ENCODE results near the gene PARP2.

The PARP2 gene

DNA sequence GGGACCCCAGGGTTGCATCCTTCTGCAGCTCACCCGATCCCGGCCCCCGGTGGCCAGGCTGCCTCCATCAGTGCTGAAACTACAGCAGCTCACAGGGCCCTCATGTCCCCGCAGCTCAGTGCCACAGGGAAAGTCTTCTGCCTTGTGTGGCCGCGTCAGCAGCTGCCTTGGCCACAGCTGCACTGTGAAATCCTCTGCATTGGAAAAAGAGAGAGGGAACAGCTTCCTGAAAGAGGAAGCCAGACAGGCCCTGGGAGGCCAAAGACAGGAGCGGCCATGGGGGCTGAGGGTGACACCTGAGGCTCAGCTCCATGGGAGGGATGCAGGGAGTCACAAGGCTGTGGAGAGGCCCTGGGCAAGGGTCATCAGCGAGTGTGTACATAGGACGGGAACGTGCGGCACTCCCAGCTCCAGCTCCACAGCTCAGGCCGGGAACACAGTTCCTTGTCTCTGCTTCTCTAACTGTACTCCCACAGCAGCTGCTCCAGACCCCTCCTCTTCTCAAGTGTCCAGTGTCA, 32.7 kb downstream of the PARP2 start:
- no peaks in the 10 kb centered on the region for H3K27me3 Mint-ChIP-seq
- H3K4me1 Mint-ChIP-seq (ENCODE audit: low read depth) = peaks cover 6% of the 10 kb centered on the region
- no peak overlapping the region for H3K4me3 Mint-ChIP-seq
- no peaks in the 10 kb centered on the region for H3K9me3 Mint-ChIP-seq
- peaks cover 64% of the 10 kb centered on the region for H3K36me3 Mint-ChIP-seq (ENCODE audit: low read depth)
- H3K27ac Mint-ChIP-seq = no peak overlapping the region

DNA sequence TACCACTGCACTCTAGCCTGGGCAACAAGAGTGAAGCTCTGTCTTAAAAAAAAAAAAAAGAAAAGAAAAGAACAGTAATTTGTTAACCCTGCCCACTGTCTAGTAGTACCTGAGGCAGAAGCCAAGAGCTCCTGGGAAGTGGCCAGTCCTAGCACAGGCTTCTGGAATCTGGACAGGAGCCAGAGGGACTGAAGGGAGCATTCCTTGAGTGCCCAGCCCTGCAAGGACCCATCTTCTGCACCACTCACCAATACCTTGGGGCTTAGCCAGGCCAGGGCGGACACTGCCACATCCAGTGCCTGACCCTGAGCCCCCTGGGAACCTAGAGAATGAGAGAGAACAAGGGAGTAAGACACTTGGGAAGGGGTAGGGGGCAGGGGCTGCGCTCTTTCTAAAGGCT, 33.7 kb downstream of the PARP2 start:
- H3K4me3 Mint-ChIP-seq = no peak overlapping the region
- no peak overlapping the region for H3K27ac Mint-ChIP-seq
- H3K27me3 Mint-ChIP-seq = no peaks in the 10 kb centered on the region
- peaks cover 7% of the 10 kb centered on the region for H3K4me1 Mint-ChIP-seq (ENCODE audit: low read depth)
- no peaks in the 10 kb centered on the region for H3K9me3 Mint-ChIP-seq
- peaks cover 59% of the 10 kb centered on the region for H3K36me3 Mint-ChIP-seq (ENCODE audit: low read depth)

DNA sequence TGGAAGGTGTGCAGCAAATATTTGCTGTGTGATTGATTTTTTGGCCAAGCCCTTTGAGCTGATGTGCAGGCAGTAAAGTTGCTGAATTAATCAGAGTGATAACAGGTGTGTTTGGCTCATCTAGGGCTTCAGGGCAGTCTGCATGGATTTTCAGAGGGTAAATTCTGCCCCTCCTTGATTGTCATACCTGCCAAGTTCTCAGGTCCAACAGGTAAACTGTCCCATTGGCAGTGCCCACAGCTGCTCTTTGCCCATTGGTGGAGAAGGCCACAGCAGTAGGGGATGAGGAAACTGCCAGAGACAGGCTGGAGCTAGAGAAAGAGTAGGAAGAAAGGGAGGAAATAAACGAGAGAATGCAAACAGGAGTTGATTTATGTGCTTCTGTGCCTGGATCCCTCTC, 36.3 kb downstream of the PARP2 start:
- H3K4me3 Mint-ChIP-seq = no peak overlapping the region

DNA sequence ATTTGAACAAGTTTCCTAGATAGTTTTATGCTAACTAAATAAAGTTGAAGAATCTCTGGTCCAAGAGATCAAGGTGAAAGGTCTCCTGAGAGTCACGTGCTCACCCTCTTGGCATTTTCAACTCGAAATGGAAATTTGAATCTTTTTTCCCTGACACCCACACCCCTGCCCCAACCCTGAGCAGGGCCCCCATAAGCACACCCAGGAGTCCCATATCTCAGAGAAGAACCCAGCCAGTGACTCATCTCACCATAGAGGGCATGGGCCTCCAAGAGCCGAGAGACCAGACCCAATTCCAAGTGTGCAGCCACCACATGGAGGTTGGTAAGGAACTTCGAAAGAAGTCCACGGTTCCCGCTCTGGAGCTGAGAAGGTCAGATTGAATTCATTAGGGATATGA, 37.2 kb downstream of the PARP2 start:
- no peaks in the 10 kb centered on the region for H3K27me3 Mint-ChIP-seq
- peaks cover 54% of the 10 kb centered on the region for H3K36me3 Mint-ChIP-seq (ENCODE audit: low read depth)
- H3K9me3 Mint-ChIP-seq = no peaks in the 10 kb centered on the region
- peak overlapping the region; percentile 73 for H3K27ac Mint-ChIP-seq
- H3K4me3 Mint-ChIP-seq = no peak overlapping the region
- peaks cover 7% of the 10 kb centered on the region for H3K4me1 Mint-ChIP-seq (ENCODE audit: low read depth)

More for the DNA sequence above, 36.3 kb downstream of the PARP2 start:
- H3K27ac Mint-ChIP-seq = no peak overlapping the region
- H3K4me1 Mint-ChIP-seq (ENCODE audit: low read depth) = peaks cover 7% of the 10 kb centered on the region
- H3K36me3 Mint-ChIP-seq (ENCODE audit: low read depth) = peaks cover 55% of the 10 kb centered on the region
- no peaks in the 10 kb centered on the region for H3K9me3 Mint-ChIP-seq
- no peaks in the 10 kb centered on the region for H3K27me3 Mint-ChIP-seq

DNA sequence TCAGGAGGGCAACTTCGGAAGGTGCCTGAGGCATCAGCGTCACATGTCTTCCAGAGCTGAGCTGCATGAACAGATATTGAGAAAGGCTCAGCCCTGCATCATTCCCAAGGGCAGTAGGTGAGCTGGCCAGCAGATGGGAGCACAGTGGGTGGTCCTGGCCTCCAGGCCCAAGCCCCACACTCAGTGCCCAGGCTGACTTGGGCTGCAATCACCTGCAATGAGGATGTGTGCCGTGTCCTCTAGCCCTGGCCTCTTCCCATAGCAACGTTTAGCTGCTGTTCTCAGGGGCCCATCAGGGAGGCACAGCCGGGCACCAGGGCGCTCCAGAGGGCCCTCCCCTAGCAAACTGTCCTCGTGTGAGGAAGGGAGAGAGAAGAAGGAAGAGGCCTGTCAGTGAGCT, 37.9 kb downstream of the PARP2 start:
- Mint-ChIP-seq H3K4me1 (ENCODE audit: low read depth) (peaks cover 7% of the 10 kb centered on the region), H3K36me3 (ENCODE audit: low read depth) (peaks cover 55% of the 10 kb centered on the region), H3K27ac (peak overlapping the region; percentile 73), H3K9me3 (no peaks in the 10 kb centered on the region), H3K27me3 (no peaks in the 10 kb centered on the region), H3K4me3 (no peak overlapping the region)

DNA sequence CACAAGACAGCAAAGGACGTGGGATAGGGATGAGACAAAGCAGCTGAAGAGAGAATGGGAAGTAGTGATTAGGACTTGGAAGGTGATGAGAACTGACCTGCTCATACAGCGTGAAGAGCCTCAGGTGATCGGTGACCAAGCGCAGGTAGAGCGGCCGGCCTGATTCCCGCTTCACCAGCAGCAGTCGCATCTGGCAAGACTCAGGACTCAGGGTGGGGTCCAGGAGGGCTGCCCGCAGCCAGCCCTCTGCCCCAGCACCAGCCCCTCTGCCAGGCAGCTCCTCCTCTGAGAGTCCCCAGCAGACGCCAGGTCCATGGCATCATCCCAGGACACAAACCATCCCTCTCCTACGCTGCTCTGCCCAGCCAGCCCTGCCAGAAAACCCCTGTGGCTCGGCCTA, 39.1 kb downstream of the PARP2 start:
- Mint-ChIP-seq H3K27ac (peak overlapping the region; percentile 45), H3K27me3 (no peaks in the 10 kb centered on the region), H3K9me3 (no peaks in the 10 kb centered on the region), H3K4me1 (ENCODE audit: low read depth) (peaks cover 7% of the 10 kb centered on the region), H3K4me3 (no peak overlapping the region), H3K36me3 (ENCODE audit: low read depth) (peaks cover 53% of the 10 kb centered on the region)

DNA sequence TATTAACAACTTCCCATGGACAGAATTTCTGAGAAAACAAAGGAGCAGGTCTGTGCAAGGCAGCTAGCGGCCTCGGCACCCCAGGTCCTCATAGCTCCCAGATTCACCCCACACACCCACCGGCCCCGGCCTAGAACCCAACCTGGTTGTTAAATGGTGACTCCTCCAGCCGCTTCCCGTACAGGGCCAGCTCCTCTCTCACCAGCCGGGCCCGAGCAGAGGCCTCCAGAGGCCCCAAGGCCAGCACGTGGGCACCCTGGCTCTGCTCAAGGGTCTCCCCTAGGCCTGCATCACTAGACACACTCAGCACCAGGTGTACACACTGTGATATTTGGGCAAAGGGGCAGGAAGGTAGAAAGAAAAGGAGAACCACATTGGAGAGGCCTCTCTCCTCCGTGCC, 39.6 kb downstream of the PARP2 start:
- Mint-ChIP-seq H3K27me3 (no peaks in the 10 kb centered on the region), H3K27ac (no peak overlapping the region), H3K4me1 (ENCODE audit: low read depth) (peaks cover 7% of the 10 kb centered on the region), H3K9me3 (no peaks in the 10 kb centered on the region), H3K36me3 (ENCODE audit: low read depth) (peaks cover 53% of the 10 kb centered on the region), H3K4me3 (no peak overlapping the region)

DNA sequence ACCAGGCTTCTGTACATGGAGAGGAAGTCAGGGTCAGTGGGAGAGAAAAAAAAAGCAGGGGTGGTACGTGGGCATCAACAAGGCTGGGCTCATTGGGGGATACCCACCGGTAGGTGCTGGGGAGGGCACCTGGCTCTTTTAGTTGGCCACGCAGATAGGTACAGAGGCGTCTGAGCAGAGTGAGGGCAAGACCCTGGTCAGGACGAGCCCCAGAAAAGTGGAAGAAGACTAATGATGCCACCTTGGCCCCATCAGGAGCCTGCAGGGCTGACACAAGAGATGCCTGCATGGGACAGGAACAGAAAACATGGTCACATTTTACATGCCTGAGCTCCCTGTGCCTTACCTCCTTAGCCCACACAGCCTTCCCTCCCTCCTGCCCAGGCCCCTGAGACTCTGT, 40.2 kb downstream of the PARP2 start:
- H3K36me3 Mint-ChIP-seq (ENCODE audit: low read depth) = peaks cover 59% of the 10 kb centered on the region

DNA sequence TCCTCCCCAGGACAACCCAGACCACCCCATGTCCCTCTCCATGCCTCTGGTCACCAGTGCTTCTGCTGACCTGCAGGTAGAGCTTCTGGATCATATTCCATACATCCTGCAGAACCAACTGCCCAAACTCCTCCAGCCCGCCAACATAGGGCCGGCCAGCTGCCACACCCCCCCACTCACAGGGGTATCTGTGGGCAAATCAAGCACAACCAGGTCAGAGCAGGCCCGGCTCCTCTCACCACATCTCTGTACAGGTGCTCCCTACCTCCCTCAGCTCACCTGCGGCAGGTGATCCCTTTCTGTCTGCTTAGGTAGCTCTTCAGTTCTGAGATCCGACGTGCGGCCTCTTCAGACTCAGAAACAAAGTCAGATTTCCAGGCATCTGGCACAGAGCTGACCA, 40.9 kb downstream of the PARP2 start:
- no peaks in the 10 kb centered on the region for H3K27me3 Mint-ChIP-seq
- no peak overlapping the region for H3K4me3 Mint-ChIP-seq
- peaks cover 7% of the 10 kb centered on the region for H3K4me1 Mint-ChIP-seq (ENCODE audit: low read depth)
- no peaks in the 10 kb centered on the region for H3K9me3 Mint-ChIP-seq
- H3K36me3 Mint-ChIP-seq (ENCODE audit: low read depth) = peaks cover 64% of the 10 kb centered on the region
- no peak overlapping the region for H3K27ac Mint-ChIP-seq

More for the DNA sequence above, 40.2 kb downstream of the PARP2 start:
- peaks cover 7% of the 10 kb centered on the region for H3K4me1 Mint-ChIP-seq (ENCODE audit: low read depth)
- no peaks in the 10 kb centered on the region for H3K9me3 Mint-ChIP-seq
- no peak overlapping the region for H3K4me3 Mint-ChIP-seq
- H3K27ac Mint-ChIP-seq = no peak overlapping the region
- H3K27me3 Mint-ChIP-seq = no peaks in the 10 kb centered on the region

DNA sequence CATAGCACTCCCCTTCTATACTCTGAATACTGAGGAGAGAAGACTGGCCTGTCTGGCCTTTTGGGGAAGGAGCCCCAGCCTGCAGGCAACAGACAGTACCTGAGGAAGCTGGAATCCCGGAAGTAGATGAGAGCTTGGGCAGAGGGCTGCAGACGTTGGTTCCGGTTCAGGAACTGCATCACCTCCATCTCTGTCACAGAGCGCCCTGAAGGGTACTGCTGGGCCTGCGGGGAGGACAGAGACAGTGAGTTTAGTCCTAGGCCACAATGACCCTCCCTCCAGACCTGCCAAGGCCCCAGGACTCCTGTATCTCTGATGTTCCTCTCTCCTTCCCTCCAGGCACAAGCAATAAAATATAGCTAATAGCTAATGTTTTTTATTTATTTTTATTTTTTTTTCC, 41.5 kb downstream of the PARP2 start:
- Mint-ChIP-seq H3K36me3 (ENCODE audit: low read depth) (peaks cover 64% of the 10 kb centered on the region), H3K27ac (no peak overlapping the region), H3K27me3 (no peaks in the 10 kb centered on the region), H3K9me3 (no peaks in the 10 kb centered on the region), H3K4me3 (no peak overlapping the region), H3K4me1 (ENCODE audit: low read depth) (peaks cover 7% of the 10 kb centered on the region)

DNA sequence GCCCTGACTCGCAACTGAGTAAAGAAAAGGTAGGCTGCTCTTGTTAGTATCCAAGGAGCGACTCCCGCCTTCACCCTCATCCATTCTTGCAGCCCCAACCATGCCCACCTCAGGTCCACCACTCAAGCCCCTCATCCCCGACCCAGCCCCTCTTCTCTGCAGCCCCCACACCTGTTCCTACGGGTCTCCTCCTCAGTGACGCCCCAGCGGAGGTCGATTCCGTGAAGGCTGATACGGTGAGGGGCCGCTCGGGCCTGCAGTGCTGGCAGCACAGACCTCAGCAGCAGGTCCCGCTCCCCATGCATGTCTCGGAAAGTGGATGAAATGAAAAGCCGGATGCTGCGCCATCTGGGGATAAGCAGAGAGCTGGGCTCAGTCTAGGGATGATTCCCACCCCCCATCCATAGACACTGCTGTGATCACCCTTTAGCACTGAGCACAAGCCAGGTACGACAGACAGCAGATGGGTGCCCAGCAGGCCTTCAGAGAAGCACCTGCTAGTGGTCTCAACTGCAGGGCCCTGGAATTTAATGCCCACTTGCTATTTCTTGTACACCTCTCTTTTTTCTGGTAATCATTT, 42.9 kb downstream of the PARP2 start:
- Mint-ChIP-seq H3K27me3 (no peaks in the 10 kb centered on the region), H3K4me1 (ENCODE audit: low read depth) (no peaks in the 10 kb centered on the region), H3K4me3 (no peak overlapping the region), H3K9me3 (no peaks in the 10 kb centered on the region), H3K27ac (no peak overlapping the region), H3K36me3 (ENCODE audit: low read depth) (peaks cover 63% of the 10 kb centered on the region)

DNA sequence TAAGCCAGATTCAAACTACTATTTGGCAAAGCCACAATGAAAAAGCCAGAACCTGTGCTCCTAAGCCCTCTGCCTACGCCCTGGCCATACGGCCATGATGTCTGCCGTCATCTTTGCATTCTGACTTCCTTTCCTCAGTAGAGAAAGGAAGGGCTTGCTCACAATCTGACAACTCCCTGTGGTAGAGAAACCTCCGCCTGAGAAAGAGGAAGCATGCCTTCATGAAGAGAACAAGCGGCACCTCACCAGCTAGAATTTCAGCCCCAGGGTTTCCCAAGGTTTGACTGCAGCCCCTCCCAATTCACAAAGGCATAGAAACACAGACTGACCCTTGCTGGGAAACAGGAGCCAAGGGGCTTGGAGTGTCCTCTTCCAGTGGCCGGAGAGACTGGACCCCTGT, 44.1 kb downstream of the PARP2 start:
- Mint-ChIP-seq H3K4me1 (ENCODE audit: low read depth) (no peaks in the 10 kb centered on the region), H3K36me3 (ENCODE audit: low read depth) (peaks cover 62% of the 10 kb centered on the region), H3K4me3 (no peak overlapping the region), H3K9me3 (no peaks in the 10 kb centered on the region), H3K27ac (no peak overlapping the region), H3K27me3 (no peaks in the 10 kb centered on the region)

DNA sequence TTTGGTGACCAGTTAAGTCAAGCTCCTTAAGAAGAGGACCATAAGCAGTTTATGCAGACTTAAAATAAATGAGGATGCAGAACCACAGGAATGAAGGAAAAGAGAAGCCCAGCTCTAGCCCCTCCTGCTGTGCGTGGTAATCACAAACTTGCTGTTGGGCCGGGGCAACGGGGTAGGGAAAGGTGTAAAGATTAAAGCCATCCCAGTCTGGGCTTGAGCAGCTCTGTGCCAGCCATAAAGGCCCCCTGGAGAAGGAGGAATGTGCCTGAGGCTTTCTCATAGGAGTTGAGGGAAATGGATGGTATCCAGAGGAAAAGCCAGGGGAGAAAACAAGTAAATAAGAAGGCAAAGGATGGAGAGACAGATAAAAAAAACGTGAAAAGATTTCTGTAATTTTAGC, 44.7 kb downstream of the PARP2 start:
- Mint-ChIP-seq H3K27ac (peak overlapping the region; percentile 55), H3K9me3 (no peaks in the 10 kb centered on the region), H3K4me3 (no peak overlapping the region), H3K36me3 (ENCODE audit: low read depth) (peaks cover 60% of the 10 kb centered on the region), H3K4me1 (ENCODE audit: low read depth) (no peaks in the 10 kb centered on the region), H3K27me3 (no peaks in the 10 kb centered on the region)

DNA sequence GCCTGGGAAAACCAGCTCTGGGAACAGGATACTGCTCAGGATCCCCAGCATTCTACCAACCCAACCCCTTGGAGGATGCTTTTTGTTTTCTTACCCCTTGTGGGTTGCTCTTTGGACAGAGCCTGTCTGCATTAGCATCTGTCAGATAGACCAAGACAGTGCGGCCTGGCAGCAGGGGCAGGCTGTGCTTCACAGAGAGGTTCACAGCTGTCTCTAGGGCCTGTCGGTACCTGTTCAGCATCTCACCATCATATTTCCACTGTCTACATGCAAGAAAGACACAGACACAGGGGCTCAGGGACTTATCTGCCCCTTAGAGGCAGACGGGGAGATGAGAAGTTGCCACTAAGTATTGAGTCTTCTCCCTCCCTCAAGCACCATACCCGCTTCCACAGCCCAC, 48.1 kb downstream of the PARP2 start:
- Mint-ChIP-seq H3K9me3 (no peaks in the 10 kb centered on the region), H3K4me1 (ENCODE audit: low read depth) (no peaks in the 10 kb centered on the region), H3K36me3 (ENCODE audit: low read depth) (peaks cover 60% of the 10 kb centered on the region), H3K27ac (no peak overlapping the region), H3K27me3 (no peaks in the 10 kb centered on the region), H3K4me3 (no peak overlapping the region)

DNA sequence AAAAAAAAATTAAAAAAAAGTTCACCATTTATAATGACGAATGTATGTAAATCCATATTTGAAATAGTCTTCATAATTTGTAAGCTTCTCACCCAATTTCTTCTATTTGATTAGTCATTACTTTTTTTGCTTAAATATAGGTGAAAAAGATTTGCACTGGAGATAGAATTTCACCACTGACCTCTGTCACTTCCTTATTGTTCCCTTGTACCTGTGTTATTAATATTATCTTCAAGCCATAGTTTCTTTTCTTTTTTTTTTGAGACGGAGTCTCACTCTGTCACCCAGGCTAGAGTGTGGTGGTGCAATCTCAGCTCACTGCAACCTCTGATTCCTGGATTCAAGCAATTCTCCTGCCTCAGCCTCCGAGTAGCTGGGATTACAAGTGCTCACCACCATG, 54.1 kb downstream of the PARP2 start:
- Mint-ChIP-seq H3K36me3 (ENCODE audit: low read depth) (peaks cover 55% of the 10 kb centered on the region), H3K9me3 (no peaks in the 10 kb centered on the region), H3K27me3 (no peaks in the 10 kb centered on the region), H3K27ac (no peak overlapping the region), H3K4me3 (no peak overlapping the region), H3K4me1 (ENCODE audit: low read depth) (peaks cover 23% of the 10 kb centered on the region)

DNA sequence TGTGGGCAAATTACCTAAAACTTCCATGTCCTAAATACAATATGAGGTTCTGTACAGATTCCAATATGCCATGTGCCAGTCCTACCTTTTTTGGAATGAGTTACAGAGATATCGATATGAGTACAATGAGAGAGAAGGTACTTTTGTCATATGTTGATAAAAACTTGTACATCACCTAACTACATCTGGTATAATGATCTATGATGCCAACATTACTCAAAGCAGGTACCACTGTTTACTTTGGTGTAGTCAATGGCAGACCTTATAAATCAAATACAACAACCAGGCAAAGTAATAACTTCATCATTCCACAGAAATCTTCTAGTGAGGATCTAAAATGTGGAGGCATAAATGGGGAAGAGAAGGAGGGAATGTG, 57.1 kb downstream of the PARP2 start:
- Mint-ChIP-seq H3K27me3 (no peaks in the 10 kb centered on the region), H3K4me1 (ENCODE audit: low read depth) (peaks cover 31% of the 10 kb centered on the region), H3K9me3 (no peaks in the 10 kb centered on the region), H3K4me3 (peak overlapping the region; percentile 72), H3K36me3 (ENCODE audit: low read depth) (peaks cover 74% of the 10 kb centered on the region), H3K27ac (peak overlapping the region; percentile 93)

All from stimulated activated naive CD8-positive, alpha-beta T cell treated with anti-CD3 and anti-CD28 coated beads, Interleukin-15, Interleukin-2, amounts not matched to agents 100 ng/mL and 50 ng/mL, for 24 hours (primary cell).